Effector memory CD4-positive, alpha-beta T cell (primary cell): ENCODE results near the gene MAST1.
A peak's percentile ranks its signal among the peaks of the same experiment; 100 is the strongest.

ENCODE experiments used
- DNase-seq, 3 donors: peaks; one replicate each; pipeline ENCODE4 v3.0.0-alpha.2; 2020
- H3K27ac ChIP-seq: 2 replicates; pipeline ENCODE4 v1.7.0; 2013; ENCODE audit warnings: mild to moderate bottlenecking, low read length, moderate library complexity; ENCODE audit not compliant: insufficient read depth, poor library complexity, severe bottlenecking
- H3K27me3 ChIP-seq: replicated peaks from 2 replicates; pipeline ENCODE4 v1.7.0; 2013; ENCODE audit warnings: mild to moderate bottlenecking, low read length; ENCODE audit not compliant: insufficient read depth, control insufficient read depth, poor library complexity, severe bottlenecking
- H3K36me3 ChIP-seq: 2 replicates; pipeline ENCODE4 v1.7.0; 2013; ENCODE audit warnings: mild to moderate bottlenecking, low read length, moderate library complexity; ENCODE audit not compliant: control insufficient read depth, insufficient read depth
- H3K4me1 ChIP-seq: 2 replicates; pipeline ENCODE4 v1.7.0; 2013; ENCODE audit warnings: low read length, mild to moderate bottlenecking; ENCODE audit not compliant: control insufficient read depth, insufficient read depth, poor library complexity, severe bottlenecking
- H3K4me3 ChIP-seq: 2 replicates; pipeline ENCODE4 v1.7.0; 2013; ENCODE audit warnings: low read length, low read depth, mild to moderate bottlenecking; ENCODE audit not compliant: insufficient read depth, poor library complexity, severe bottlenecking
- H3K9me3 ChIP-seq: 2 replicates; pipeline ENCODE4 v1.7.0; 2013; ENCODE audit warnings: mild to moderate bottlenecking, low read length, moderate library complexity; ENCODE audit not compliant: control insufficient read depth

MAST1 gene

GRCh38 chr19:12872941-12873890, 34.9 kb downstream of the MAST1 start:
- no peaks in the 10 kb centered on the region for H3K9me3 ChIP-seq
- no peaks in the 10 kb centered on the region for H3K27me3 ChIP-seq
- peak; percentile 40 to 62 (median 57) for DNase-seq
- no peak overlapping the region for H3K4me3 ChIP-seq
- no peaks in the 10 kb centered on the region for H3K4me1 ChIP-seq
- no peak overlapping the region for H3K27ac ChIP-seq
- H3K36me3 ChIP-seq, result peaks cover 30% of the 10 kb centered on the region

GRCh38 chr19:12873891-12874745, 35.8 kb downstream of the MAST1 start:
- Histone ChIP-seq H3K27me3 (no peaks in the 10 kb centered on the region), H3K4me3 (no peak overlapping the region), H3K36me3 (peaks cover 33% of the 10 kb centered on the region), H3K27ac (no peak overlapping the region), H3K9me3 (no peaks in the 10 kb centered on the region), H3K4me1 (no peaks in the 10 kb centered on the region)
- no peak for DNase-seq

DNA sequence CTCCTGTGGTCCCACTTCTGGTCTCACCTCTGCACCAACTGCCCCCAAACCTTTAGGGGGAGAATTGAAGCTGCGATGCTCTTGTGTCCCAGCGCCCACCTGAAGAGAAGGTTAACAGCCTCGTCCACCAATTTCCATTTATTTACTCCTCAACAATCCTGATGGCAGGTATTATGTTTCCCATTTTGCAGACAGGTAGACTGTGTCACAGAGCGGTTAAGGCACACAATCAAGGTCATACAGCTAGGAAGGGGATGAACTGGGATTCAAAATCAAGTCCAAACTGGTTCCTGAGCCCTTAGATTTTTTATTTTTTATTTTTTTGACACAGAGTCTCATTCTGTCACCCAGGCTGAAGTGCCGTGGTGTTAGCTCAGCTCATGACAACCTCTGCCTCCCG, 36.8 kb downstream of the MAST1 start:
- H3K27ac ChIP-seq, result no peak overlapping the region
- no peak overlapping the region for H3K4me3 ChIP-seq
- no peaks in the 10 kb centered on the region for H3K27me3 ChIP-seq
- DNase-seq, result no peak
- H3K4me1 ChIP-seq, result no peaks in the 10 kb centered on the region
- no peaks in the 10 kb centered on the region for H3K9me3 ChIP-seq
- peaks cover 33% of the 10 kb centered on the region for H3K36me3 ChIP-seq

- Histone ChIP-seq H3K36me3 (peaks cover 23% of the 10 kb centered on the region), H3K4me1 (peaks cover 14% of the 10 kb centered on the region), H3K27ac (peak overlapping the region; percentile 56), H3K4me3 (peak overlapping the region; percentile 67), H3K27me3 (no peaks in the 10 kb centered on the region), H3K9me3 (peaks cover 3% of the 10 kb centered on the region)
- no peak for DNase-seq
These were observed 42.3 kb downstream of the MAST1 start for GRCh38 chr19:12880551-12881171.

- Histone ChIP-seq H3K4me1 (peaks cover 17% of the 10 kb centered on the region), H3K27ac (peak within 1 kb of the TSS; percentile 56), H3K36me3 (peaks cover 17% of the 10 kb centered on the region), H3K27me3 (no peaks in the 10 kb centered on the region), H3K9me3 (peaks cover 3% of the 10 kb centered on the region), H3K4me3 (peak within 1 kb of the TSS; percentile 67)
- DNase-seq, result peak; percentile 76 to 87 (median 78)
These were observed 43.0 kb downstream of the MAST1 start, which contains the start of gene DNASE2 for GRCh38 chr19:12881172-12881808. Gene DNASE2, minus strand, starts transcription at chr19:12881449. Its CDS starts 74 bp downstream, at chr19:12881375.

- DNase-seq, result no peak
- no peaks in the 10 kb centered on the region for H3K27me3 ChIP-seq
- H3K4me1 ChIP-seq, result peaks cover 17% of the 10 kb centered on the region
- no peak overlapping the region for H3K4me3 ChIP-seq
- peaks cover 3% of the 10 kb centered on the region for H3K9me3 ChIP-seq
- peaks cover 10% of the 10 kb centered on the region for H3K36me3 ChIP-seq
- no peak overlapping the region for H3K27ac ChIP-seq
These were observed 44.3 kb downstream of the MAST1 start for GRCh38 chr19:12882589-12882988.

GRCh38 chr19:12884202-12884601, 45.9 kb downstream of the MAST1 start:
- peaks cover 3% of the 10 kb centered on the region for H3K9me3 ChIP-seq

DNA sequence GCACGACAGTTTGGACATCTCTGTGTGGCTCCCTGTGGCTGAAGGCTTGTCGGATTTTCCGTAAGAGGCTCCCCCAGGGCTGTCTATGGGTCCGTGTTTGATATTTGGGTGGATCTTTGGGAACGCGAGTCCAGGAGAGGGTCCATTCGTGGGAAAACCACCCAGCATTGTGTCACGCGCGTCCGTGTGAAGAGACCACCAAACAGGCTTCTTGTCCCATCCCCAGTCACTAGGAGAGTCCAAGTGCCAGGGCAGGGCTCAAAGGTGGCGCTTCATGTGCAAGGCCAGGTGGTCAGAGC, 46.3 kb downstream of the MAST1 start:
- no peaks in the 10 kb centered on the region for H3K36me3 ChIP-seq
- H3K27me3 ChIP-seq, result no peaks in the 10 kb centered on the region
- DNase-seq, result no peak
- no peak overlapping the region for H3K27ac ChIP-seq
- peaks cover 17% of the 10 kb centered on the region for H3K4me1 ChIP-seq
- H3K9me3 ChIP-seq, result peaks cover 3% of the 10 kb centered on the region
- H3K4me3 ChIP-seq, result peak overlapping the region; percentile 49

More at GRCh38 chr19:12884202-12884601, 45.9 kb downstream of the MAST1 start:
- Histone ChIP-seq H3K27me3 (no peaks in the 10 kb centered on the region), H3K4me1 (peaks cover 17% of the 10 kb centered on the region), H3K27ac (no peak overlapping the region), H3K36me3 (no peaks in the 10 kb centered on the region), H3K4me3 (no peak overlapping the region)
- DNase-seq, result no peak

DNA sequence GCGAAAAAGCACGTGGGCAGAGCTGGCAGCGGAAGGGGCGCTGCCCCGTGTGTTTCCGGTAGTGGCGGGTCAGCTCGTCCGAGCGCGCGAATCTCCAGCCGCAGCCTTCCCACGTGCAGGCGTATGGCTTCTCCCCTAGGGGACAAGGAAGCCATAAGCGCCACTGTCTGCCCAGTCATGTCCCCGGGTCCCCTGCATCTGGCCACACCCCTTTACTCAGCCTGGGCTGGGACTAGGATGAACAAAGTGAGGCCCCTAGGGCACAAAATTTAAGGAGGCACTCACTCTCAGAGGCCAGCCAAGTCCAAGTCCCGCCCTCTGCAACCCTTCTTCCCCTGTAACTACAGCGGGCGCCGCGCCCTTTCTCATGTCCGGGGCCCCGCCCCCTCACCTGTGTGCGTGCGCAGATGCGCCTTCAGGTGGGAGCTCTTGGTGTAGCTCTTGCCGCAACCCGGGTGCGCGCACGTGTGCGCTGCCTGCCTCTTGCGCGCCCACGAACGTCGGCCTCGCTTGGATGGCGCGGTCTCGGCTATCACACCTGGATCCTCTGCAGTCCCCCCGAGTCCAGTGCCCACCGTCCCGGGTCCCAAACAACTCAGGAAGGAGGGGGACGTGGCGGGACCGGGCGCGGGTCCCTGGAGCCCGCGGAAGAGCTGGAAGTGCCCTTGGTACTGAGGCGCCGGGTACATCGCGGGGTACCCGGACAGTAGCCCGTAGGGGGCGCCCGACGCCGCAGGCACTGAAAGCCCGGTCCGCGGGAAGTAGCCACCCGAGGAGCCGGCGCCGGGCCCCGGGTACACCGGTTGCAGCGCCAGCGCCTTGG, 46.8 kb downstream of the MAST1 start:
- peak; percentile 71 to 83 (median 78) for DNase-seq
- H3K4me3 ChIP-seq, result peak overlapping the region; percentile 49

More for the DNA sequence above, 46.8 kb downstream of the MAST1 start:
- Histone ChIP-seq H3K27ac (peak overlapping the region; percentile 37), H3K36me3 (no peaks in the 10 kb centered on the region), H3K9me3 (peaks cover 3% of the 10 kb centered on the region), H3K4me1 (peaks cover 17% of the 10 kb centered on the region), H3K27me3 (no peaks in the 10 kb centered on the region)
